Measurements from ENCODE around the gene NLGN4X.
"Not testable (repeated sequence)": the region's sequence is repeated elsewhere in the genome, so short reads cannot be mapped to it uniquely, and the experiment has no call there.

Gene NLGN4X

GRCh38 chrX:6005856-6006255 lies 222.8 kb downstream of the NLGN4X start:
- DNase-seq (ENCODE audit: low read depth) = no peak

DNA sequence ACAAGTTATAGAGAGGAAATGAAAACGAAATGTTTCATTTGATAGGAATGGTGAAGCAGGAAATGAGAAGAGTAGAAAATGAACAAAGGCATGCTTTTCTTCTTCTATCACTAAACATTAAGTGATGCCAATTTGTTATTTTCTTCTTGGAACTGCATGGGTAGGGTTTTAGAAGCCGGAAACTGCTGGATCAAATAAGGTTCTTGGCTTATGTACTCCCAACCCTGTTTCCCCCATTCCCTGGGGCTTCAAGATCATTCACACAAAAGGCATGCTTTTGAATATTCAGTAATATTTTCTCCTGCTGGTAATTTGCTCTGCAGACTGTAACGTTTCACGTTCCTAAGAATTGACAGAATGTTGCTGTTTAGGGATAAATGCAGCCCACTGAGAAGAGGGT lies 224.1 kb downstream of the NLGN4X start:
- DNase-seq (ENCODE audit: low read depth) = no peak

GRCh38 chrX:6002056-6002455 lies 226.6 kb downstream of the NLGN4X start:
- no peak for DNase-seq (ENCODE audit: low read depth)

DNA sequence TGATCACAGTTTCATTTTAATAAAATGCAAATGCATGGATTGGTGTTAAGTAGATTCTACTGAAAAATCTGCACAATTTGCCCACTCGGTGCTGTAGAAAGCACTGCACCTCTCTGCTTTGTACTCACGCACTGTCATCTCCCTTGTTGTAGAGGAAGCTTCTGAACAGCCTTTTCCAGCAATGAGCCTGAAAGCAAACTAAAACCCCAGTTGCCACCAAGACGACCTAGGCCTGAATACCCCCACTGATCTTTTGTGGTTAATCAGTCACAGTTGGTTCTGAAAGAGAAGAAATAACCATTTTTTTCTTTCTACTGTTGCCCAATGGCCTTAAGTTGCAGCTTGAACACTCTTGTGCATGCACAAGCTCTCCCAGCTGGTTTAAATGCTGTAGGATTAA lies 229.8 kb downstream of the NLGN4X start:
- no peak for DNase-seq (ENCODE audit: low read depth)

GRCh38 chrX:5998456-5998855 lies 230.2 kb downstream of the NLGN4X start:
- no peak for DNase-seq (ENCODE audit: low read depth)

GRCh38 chrX:5991393-5991792 lies 237.3 kb downstream of the NLGN4X start:
- no peak for DNase-seq (ENCODE audit: low read depth)

DNA sequence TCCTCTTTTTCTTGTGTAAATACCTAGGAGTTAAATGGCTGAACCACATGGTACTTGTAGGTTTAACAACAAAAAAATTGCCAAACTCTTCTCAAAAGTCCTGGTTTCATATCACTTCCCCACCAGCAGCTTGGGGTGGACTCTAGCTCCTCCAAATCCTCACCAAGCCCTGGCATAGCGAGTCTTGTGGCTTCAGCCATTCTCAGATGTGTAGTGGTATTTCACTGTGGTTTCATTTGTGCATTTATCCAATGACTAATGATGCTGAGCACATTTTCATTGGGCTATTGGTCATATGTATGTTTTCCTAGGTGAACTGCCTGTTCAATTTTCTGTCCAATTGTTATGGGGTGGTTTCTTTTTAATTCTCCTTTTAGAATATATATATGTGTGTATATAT lies 249.3 kb downstream of the NLGN4X start:
- no peak for DNase-seq (ENCODE audit: low read depth)

- DNase-seq (ENCODE audit: low read depth) = no peak
These were observed 252.3 kb downstream of the NLGN4X start for GRCh38 chrX:5976332-5976731.

DNA sequence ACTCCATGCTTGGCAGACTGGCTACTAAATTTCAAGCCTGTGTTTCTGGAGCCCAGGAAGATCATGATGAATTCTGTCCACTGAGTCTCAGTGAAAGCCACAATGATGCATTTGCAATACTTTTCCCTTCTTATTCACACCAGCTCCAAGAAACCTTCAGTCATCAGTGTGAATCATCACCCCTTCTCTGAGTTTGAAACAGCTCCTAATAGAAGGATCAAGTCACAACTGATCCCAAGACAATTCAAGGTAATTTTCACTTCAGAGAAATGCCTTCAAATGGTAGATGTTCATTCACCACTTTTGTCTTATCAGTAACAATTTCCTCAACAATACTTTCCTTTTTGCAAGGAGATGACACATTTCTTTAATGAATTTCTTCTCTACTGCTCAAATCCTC lies 257.4 kb downstream of the NLGN4X start:
- no peak for DNase-seq (ENCODE audit: low read depth)

DNA sequence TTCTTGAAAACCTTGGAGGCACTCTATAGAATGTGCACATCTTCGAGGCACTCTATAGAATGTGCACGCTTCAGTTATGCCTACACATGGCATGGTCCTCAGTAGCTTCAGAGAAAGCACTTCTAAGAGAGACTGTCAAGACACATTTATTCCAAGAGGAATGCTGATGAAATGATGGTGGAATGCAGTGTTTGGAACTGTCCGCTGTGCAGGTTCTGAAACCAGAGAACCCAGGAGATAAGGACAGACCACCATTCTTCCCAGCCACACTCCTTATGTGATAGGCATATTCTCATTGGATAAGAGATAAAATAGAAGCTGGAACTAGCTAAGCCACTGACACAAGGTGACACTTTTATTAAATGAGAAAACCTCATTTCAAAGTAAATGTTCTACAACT lies 263.3 kb downstream of the NLGN4X start:
- DNase-seq (ENCODE audit: low read depth) = no peak

DNA sequence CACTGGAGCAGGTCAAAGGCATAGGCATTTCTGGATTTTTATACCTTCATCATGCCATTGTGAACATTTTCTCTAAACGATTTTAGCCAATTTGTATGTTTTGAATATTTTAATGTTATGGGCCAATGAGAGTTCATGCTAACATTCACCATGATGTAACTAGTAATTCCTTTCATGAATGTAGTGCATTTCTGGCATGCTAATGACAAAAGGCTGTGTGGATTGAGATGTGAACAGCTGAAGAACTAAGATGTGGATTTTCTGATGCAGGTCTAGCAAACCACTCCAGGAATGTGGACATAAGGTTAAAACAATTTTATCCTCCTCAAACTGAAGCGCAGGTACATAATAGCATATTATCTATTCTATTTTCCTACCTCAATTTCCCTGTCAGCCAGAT lies 269.4 kb downstream of the NLGN4X start:
- no peak for DNase-seq (ENCODE audit: low read depth)

DNA sequence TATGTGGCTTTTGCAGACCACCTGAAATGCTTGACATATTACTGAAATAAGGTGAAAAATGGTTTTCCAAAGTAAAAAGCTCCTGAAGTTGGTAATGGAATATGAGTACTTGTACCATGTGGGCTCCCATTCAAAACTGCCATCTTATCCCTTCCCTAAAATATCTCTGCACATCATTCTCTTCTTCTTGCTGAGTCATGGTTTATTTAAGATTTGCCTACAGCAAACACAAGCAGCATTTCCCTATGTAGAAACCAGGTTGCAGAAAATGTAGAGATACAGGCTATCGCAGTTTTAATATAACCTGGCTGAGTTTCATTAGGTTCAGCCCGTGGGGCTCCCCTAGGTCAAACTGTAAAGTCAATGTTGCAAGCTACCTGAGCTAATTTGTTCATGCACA lies 270.1 kb downstream of the NLGN4X start:
- no peak for DNase-seq (ENCODE audit: low read depth)

DNA sequence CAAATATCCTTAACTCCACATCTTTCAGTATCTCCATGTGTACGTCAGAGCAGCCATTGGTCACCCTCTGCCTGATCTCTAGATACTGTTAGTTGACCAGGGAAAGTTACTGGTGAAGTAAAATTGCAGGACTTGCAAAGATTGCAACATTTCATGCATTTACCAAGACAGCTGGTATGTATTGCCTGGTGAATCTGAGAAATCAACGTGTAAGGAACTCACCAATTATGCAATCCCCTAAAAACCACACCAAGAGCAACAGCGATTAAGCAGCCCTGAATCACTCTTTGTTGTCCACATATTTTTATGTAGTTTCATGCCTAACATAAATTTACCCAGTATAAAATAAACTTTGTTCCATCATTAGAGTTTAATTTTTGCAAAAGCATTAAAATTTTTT lies 271.2 kb downstream of the NLGN4X start:
- DNase-seq (ENCODE audit: low read depth) = no peak

GRCh38 chrX:5936438-5936837 lies 292.2 kb downstream of the NLGN4X start:
- DNase-seq (ENCODE audit: low read depth) = no peak

DNA sequence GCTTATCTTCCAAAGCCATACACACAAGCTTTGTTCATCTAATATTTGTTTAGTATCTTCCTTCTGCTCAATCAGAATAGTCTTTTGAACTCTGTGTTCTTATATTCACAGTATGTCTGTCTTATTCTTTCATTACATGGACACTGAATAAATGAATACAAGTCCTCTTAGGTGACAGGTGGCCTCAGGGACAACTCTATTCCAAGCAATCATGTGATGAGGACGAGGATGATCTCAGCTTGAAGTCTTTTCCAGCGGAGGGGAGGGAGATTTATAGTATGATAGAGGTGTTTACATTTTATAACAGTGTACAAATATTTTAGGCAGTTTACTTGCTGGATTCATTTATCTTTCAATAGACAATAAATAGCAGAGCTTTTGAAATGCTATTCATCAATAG lies 300.4 kb downstream of the NLGN4X start:
- DNase-seq (ENCODE audit: low read depth) = no peak

DNA sequence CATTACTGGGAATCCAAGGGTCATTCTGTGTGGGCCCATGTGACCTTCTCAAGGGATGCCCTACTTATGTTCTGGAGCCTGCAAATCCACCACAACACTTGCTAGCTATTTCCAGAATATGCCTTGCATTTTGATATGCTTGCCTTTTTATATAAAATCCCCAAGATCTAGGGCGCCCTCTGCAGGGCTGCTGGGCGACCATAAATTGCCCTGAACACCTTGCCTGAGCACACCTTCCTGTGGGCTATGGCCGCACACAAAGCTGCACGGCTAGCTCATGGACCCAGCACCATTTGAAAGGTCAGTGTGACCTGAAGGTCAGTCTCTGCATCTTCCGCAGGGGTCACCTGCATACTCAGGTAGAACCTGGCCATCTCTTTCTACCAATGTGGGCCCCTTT lies 311.7 kb downstream of the NLGN4X start:
- no peak for DNase-seq (ENCODE audit: low read depth)

- no peak for DNase-seq (ENCODE audit: low read depth)
These were observed 312.9 kb downstream of the NLGN4X start for GRCh38 chrX:5915783-5916182.

- no peak for DNase-seq (ENCODE audit: low read depth)
These were observed 321.5 kb downstream of the NLGN4X start for GRCh38 chrX:5907207-5907606.

- DNase-seq (ENCODE audit: low read depth) = not testable (repeated sequence)
These were observed 325.0 kb downstream of the NLGN4X start for GRCh38 chrX:5903586-5904190.

GRCh38 chrX:5898463-5898862 lies 330.2 kb downstream of the NLGN4X start:
- no peak for DNase-seq (ENCODE audit: low read depth)

- no peak for DNase-seq (ENCODE audit: low read depth)
These were observed 337.3 kb downstream of the NLGN4X start for GRCh38 chrX:5891378-5891777.

- DNase-seq (ENCODE audit: low read depth) = no peak
These were observed 351.6 kb downstream of the NLGN4X start for GRCh38 chrX:5876984-5877596.

GRCh38 chrX:5870238-5870637 lies 358.4 kb downstream of the NLGN4X start:
- DNase-seq (ENCODE audit: low read depth) = no peak

DNA sequence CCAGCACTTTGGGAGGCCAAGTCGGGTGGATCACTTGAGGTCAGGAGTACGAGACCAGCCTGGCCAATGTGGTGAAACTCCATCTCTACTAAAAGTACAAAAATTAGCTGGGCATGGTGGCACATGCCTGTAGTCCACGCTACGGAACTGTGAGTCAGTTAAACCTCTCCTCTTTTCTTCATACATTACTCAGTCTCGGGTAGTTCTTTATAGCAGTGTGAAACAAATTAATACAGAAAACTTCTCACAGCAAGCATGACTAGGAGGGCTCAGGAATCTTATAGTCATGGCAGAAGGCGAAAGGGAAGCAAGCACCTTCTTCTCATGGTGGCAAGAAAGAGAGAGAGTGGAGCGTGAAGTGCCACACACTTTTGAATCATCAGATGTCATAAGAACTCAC lies 358.9 kb downstream of the NLGN4X start:
- no peak for DNase-seq (ENCODE audit: low read depth)

Measured in EH (cell line).